MM.1S (cell line): ENCODE data around the gene KRTAP4-3.
"Not testable (repeated sequence)": the region's sequence is repeated elsewhere in the genome, so short reads cannot be mapped to it uniquely, and the experiment has no call there.

Source experiments
- CTCF ChIP-seq: fragments of 300-600 bp; sonication (generic); IDR thresholded peaks from 2 replicates; pipeline ENCODE4 v1.5.1; 2016; ENCODE audit warnings: antibody characterized with exemption, low read length, mixed read lengths
- EZH2 ChIP-seq: fragments of 300-600 bp; sonication (generic); optimal IDR thresholded peaks from 2 replicates; pipeline ENCODE3; 2017; ENCODE audit warnings: low read depth, mild to moderate bottlenecking, antibody characterized with exemption, low read length, mixed read lengths
- EZH2phosphoT487 ChIP-seq: fragments of 300-600 bp; sonication (generic); IDR thresholded peaks from 2 replicates; pipeline ENCODE4 v1.6.1; 2018; ENCODE audit warnings: antibody characterized with exemption, low read length

- TF ChIP-seq CTCF, EZH2phosphoT487, EZH2: not testable (repeated sequence)
Measured at GRCh38 chr17:41189837-41190318, 21.9 kb upstream of the KRTAP4-3 start, which contains the start of gene KRTAP9-1.
